PC-9 (cell line): ENCODE measurements around the gene TCIRG1. TPM values are rescaled to one million over a fixed set of nuclear protein-coding genes. Genes with fewer than 3 reads are reported as not detected.

Source experiments
- BruUV-seq: library from RNA; stranded (reverse); fragments of 400-500 nt; replicated peaks from 2 replicates; lab custom pipeline; 2021; lab: Mats Ljungman, UMichigan
- CTCF ChIA-PET: fragments of 300-600 bp; sonication (Branson Sonifier 250); formaldehyde crosslinking; loops from one replicate; lab custom pipeline; 2022; ENCODE audit warnings: antibody characterized with exemption; lab: Charles Lee
- POLR2A ChIA-PET: fragments of 300-600 bp; sonication (Branson Sonifier 250); formaldehyde crosslinking; loops from one replicate; lab custom pipeline; 2022; ENCODE audit warnings: antibody characterized with exemption; ENCODE audit not compliant: unreplicated experiment; lab: Charles Lee
- DNase-seq, 2 experiments: peaks; one replicate each; pipeline versions ENCODE4 v3.0.0 to v3.0.0-alpha.2; 2015 to 2022; ENCODE audit warnings: mixed read lengths in 1 of 2
- H2AFZ ChIP-seq: fragments of 200-600 bp; sonication (generic); 2 replicates; pipeline ENCODE4 v1.8.1; 2017; ENCODE audit warnings: antibody characterized with exemption
- H3F3A ChIP-seq: fragments of 200-600 bp; sonication (generic); 2 replicates; pipeline ENCODE4 v1.8.1; 2017; ENCODE audit warnings: antibody characterized with exemption, mild to moderate bottlenecking, low read depth; ENCODE audit not compliant: insufficient read depth
- H3K27ac ChIP-seq: fragments of 200-600 bp; sonication (generic); 2 replicates; pipeline ENCODE4 v1.6.1; 2016; ENCODE audit warnings: mixed run types
- H3K27me3 ChIP-seq: fragments of 200-600 bp; sonication (generic); 2 replicates; pipeline ENCODE4 v1.6.1; 2016; ENCODE audit warnings: low read depth, mixed run types; ENCODE audit not compliant: insufficient read depth
- H3K36me3 ChIP-seq: fragments of 200-600 bp; sonication (generic); 2 replicates; pipeline ENCODE4 v1.6.1; 2016; ENCODE audit warnings: low read depth, mixed run types
- H3K4me1 ChIP-seq: fragments of 200-600 bp; sonication (generic); replicated peaks from 2 replicates; pipeline ENCODE4 v1.6.1; 2016; ENCODE audit warnings: mixed run types; ENCODE audit not compliant: insufficient read depth
- H3K4me2 ChIP-seq: fragments of 200-600 bp; sonication (generic); 2 replicates; pipeline ENCODE4 v1.6.1; 2017; ENCODE audit warnings: mixed run types
- H3K4me3 ChIP-seq: fragments of 200-600 bp; sonication (generic); 2 replicates; pipeline ENCODE4 v1.6.1; 2016; ENCODE audit warnings: mixed run types
- H3K79me2 ChIP-seq: fragments of 200-600 bp; sonication (generic); 2 replicates; pipeline ENCODE4 v1.6.1; 2017; ENCODE audit warnings: low read depth, mixed run types
- H3K9me2 ChIP-seq: fragments of 200-600 bp; sonication (generic); 2 replicates; pipeline ENCODE4 v1.8.1; 2017; ENCODE audit warnings: mild to moderate bottlenecking; ENCODE audit not compliant: insufficient read depth
- H3K9me3 ChIP-seq: fragments of 200-600 bp; sonication (generic); 2 replicates; pipeline ENCODE4 v1.8.1; 2016; ENCODE audit warnings: low read depth; ENCODE audit not compliant: insufficient read depth
- H4K20me1 ChIP-seq: fragments of 200-600 bp; sonication (generic); 2 replicates; pipeline ENCODE4 v1.8.1; 2017; ENCODE audit not compliant: insufficient read depth
- CTCF ChIP-seq: fragments of 200-600 bp; sonication (generic); conservative IDR thresholded peaks from 2 replicates; pipeline ENCODE4 v1.6.1; 2017; ENCODE audit warnings: mixed run types, antibody characterized with exemption, mild to moderate bottlenecking, moderate library complexity
- EZH2 ChIP-seq: fragments of 200-600 bp; sonication (generic); IDR thresholded peaks from 2 replicates; pipeline ENCODE4 v1.8.0; 2017; ENCODE audit warnings: antibody characterized with exemption, low read depth
- intact Hi-C: fragments of 100-400 bp; cut with micrococcal nuclease; formaldehyde crosslinking; loops from one replicate; pipeline ENCODE4 v1.10.0; 2022; ENCODE audit not compliant: unreplicated experiment
- total RNA-seq: library from RNA; stranded (reverse); gene quantifications from 2 replicates; pipeline ENCODE4 v1.2.3, GENCODE V29; 2021

The TCIRG1 gene
- total RNA-seq, 1 experiment from 2014 or later, result 125 TPM

GRCh38 chr11:68036717-68037239 is 2.0 kb upstream of the TCIRG1 start:
- Histone ChIP-seq H4K20me1 (no peaks in the 10 kb centered on the region), H3K4me2 (no peak overlapping the region), H3K36me3 (peaks cover 7% of the 10 kb centered on the region; the same call in 1 of the 2 replicates), H2AFZ (no peak overlapping the region), H3K4me3 (no peak overlapping the region), H3K79me2 (peaks cover 35% of the 10 kb centered on the region), H3K9me2 (no peaks in the 10 kb centered on the region), H3K4me1 (peaks cover 25% of the 10 kb centered on the region), H3F3A (peaks cover 65% of the 10 kb centered on the region), H3K9me3 (no peaks in the 10 kb centered on the region), H3K27ac (no peak overlapping the region), H3K27me3 (no peaks in the 10 kb centered on the region)
- no peak for DNase-seq
- BruUV-seq, result no TSS peak
- POLR2A ChIA-PET, result no interaction called here
- intact Hi-C loops, result no loop called here
- CTCF ChIA-PET, result no interaction called here
- TF ChIP-seq EZH2 (no peak), CTCF (no peak)

DNA sequence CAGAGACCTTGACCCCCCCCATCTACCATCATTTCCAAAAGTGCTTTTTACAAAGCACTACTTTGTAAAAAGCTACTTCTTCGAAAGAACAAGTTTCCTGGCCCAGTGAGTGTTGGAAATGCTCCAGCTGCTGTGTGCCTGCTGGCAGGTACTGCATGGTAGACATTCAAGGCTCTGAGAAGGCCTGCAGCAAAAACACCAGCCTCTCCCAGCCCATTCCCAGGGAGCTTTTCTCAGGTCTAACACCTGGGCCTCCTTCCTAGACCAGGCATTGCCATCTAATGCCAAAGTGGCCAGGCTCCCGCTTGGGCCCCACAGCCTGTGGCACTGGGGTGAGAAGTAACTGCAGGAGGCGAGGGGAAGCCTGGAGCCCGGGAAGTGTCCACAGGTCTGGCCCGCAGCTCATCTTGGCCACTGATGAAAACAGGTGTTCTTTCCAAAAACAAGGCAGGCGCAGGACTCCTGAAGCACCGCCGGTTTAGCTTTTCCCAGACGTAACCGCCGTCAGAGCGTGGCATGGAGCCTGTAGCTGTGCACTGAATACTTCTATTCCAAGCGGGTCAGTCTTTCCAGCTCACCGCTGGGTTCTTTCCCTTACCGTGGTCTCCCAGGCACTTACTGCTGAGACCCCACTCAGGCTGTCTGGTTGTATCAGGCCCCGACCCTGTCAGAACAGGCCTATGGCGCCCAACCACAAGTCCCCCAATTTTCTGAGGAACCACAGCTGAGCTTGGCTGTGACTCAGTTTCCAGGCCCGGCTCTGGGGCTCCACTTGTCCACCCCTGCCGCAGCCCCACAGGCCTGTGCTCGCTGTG is 1.2 kb upstream of the TCIRG1 start:
- no peaks in the 10 kb centered on the region for H3K9me3 ChIP-seq
- peaks cover 7% of the 10 kb centered on the region; the same call in 1 of the 2 replicates for H3K36me3 ChIP-seq
- no peaks in the 10 kb centered on the region for H3K9me2 ChIP-seq
- no peaks in the 10 kb centered on the region for H3K27me3 ChIP-seq
- no peaks in the 10 kb centered on the region for H4K20me1 ChIP-seq
- H3K4me1 ChIP-seq, result peaks cover 22% of the 10 kb centered on the region
- no peak for DNase-seq
- no TSS peak for BruUV-seq
- H3K27ac ChIP-seq, result no peak overlapping the region
- no peak overlapping the region; the same call in 1 of the 2 replicates for H3K4me3 ChIP-seq
- peaks cover 28% of the 10 kb centered on the region for H3K79me2 ChIP-seq
- peak overlapping the region; percentile 91 for H3K4me2 ChIP-seq
- CTCF ChIA-PET, result no interaction called here
- POLR2A ChIA-PET, result interaction anchor here (0.6 to 1.1 kb wide), 2 partner anchors 27 to 140 kb away, joined by 3 to 8 read pairs; partner anchors contain the start of gene ALDH3B1
- intact Hi-C loops, result loop anchor here (1.0 kb wide), 1 partner anchor 7 kb away; the partner anchor contains the start of gene NDUFS8
- no peak overlapping the region for H2AFZ ChIP-seq
- no peak for TF ChIP-seq CTCF
- TF ChIP-seq EZH2, result no peak
- H3F3A ChIP-seq, result peaks cover 69% of the 10 kb centered on the region

DNA sequence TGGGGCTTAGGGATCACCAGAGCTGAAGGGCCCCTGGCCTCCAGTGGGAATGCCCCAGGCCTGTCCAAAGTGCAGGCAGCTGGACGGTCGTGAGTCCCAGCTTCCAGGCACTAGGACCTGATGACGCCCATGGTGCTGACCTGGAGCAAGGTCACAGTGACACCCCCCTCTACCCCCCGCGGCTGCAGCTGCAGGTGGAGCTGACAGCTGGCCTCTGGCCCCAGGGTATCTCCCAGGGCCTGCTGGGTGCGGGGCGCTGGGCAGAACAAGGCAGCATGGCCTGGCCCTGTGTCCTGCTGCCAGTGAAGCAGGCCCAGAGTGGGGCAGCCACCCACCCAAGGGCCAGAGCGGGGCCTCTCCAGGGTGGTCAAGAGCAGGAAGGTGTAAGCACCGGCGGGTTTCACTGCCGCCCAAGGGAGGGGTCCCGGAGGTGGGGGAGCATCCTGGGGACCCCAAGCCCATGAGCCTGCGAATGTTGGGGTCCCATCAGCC is 553 bp upstream of the TCIRG1 start:
- Histone ChIP-seq H3K36me3 (peaks cover 7% of the 10 kb centered on the region; the same call in 1 of the 2 replicates), H3K79me2 (peaks cover 30% of the 10 kb centered on the region), H2AFZ (peak overlapping the region; percentile 81), H3K9me3 (no peaks in the 10 kb centered on the region), H3K27ac (no peak overlapping the region), H3K4me2 (peak overlapping the region; percentile 91), H3K4me3 (peak overlapping the region; percentile 65), H3K27me3 (no peaks in the 10 kb centered on the region), H3K4me1 (peaks cover 28% of the 10 kb centered on the region), H4K20me1 (no peaks in the 10 kb centered on the region), H3F3A (peaks cover 72% of the 10 kb centered on the region), H3K9me2 (no peaks in the 10 kb centered on the region)
- ChIA-PET CTCF (interaction anchor here (0.6 kb wide), 1 partner anchor 620 kb away, joined by 5 read pairs; no protein-coding TSS in a partner anchor), POLR2A (interaction anchor here (1.1 kb wide), 1 partner anchor 28 kb away, joined by 8 read pairs; the partner anchor contains the start of gene ALDH3B1)
- TF ChIP-seq CTCF (no peak), EZH2 (no peak)
- intact Hi-C loops, result loop anchor here (1.0 kb wide), 1 partner anchor 8 kb away; the partner anchor contains the start of gene NDUFS8
- DNase-seq, result no peak
- TSS peak; percentile 75 for BruUV-seq
